GM18505 (cell line): ENCODE measurements around the gene CD3E.

ENCODE experiments used
- ATAC-seq: cut with Tn5 transposase; IDR thresholded peaks from one replicate; pipeline ENCODE4 v1.9.1; 2021; ENCODE audit not compliant: unreplicated experiment
- POLR2A ChIP-seq: IDR thresholded peaks from 4 replicates; pipeline ENCODE4 v1.6.1; 2011; ENCODE audit warnings: borderline replicate concordance; ENCODE audit not compliant: insufficient read depth, insufficient read length; ENCODE audit errors: extremely low read depth

CD3E gene

DNA sequence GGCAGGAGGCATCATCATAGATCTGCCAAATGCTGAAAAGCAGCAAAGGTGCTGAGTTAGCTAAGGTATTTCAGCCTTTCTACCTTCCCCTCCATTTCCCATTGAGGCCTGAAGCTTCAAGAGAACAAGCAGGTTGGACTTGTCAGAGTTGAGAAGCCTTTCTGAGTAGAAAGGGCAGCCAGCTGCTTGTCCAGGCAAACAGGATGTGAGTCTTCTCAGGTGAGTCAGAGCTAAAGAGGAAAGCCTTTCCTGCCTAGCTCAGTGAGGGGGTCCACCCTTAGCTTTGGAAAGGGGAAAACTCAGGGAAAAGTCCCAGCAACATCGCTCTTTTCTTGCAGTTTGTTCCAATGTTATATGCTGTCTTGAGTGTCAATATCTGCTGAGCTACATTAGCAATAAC, 27.2 kb upstream of the CD3E start:
- no peak for TF ChIP-seq POLR2A
- ATAC-seq: no peak

DNA sequence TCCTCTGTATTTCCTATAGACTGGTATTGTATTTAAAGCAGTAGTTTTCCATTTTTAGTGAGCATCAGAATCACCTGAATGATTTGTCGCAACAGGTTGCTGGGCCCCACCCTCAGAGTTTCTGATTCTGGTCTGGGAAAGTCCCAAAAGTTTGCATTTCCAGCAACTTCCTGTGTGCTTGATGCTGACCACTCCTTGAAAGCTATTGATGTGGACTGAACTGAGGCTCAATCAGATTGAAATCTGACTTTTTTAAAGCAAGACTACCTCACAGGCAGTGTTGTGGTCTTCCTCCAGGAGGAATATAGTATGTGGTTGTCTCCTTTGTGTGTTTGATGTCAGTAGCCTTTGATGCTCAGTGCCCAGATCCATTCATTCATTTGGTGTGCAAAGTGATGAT, 23.2 kb upstream of the CD3E start:
- TF ChIP-seq POLR2A: no peak
- ATAC-seq: no peak

DNA sequence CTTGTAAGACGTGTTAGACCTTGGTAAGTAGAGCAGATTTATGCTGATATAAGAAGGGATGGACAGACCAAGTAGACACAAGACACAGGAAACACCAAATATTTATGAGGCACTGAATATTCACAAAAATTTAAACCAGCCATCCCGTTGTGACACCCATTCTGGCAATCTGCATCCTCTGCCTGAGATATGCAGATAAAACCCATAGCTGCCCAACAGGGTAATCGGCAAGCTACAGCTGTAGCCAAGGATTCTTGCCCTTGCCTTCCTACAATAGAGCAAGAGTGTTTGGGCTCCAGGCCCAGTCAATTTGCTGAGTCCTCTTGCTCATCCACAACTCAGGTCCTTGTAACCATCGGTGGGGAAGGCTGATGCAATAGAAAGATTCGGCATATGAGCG, 21.9 kb upstream of the CD3E start:
- no peak for ATAC-seq
- no peak for TF ChIP-seq POLR2A

DNA sequence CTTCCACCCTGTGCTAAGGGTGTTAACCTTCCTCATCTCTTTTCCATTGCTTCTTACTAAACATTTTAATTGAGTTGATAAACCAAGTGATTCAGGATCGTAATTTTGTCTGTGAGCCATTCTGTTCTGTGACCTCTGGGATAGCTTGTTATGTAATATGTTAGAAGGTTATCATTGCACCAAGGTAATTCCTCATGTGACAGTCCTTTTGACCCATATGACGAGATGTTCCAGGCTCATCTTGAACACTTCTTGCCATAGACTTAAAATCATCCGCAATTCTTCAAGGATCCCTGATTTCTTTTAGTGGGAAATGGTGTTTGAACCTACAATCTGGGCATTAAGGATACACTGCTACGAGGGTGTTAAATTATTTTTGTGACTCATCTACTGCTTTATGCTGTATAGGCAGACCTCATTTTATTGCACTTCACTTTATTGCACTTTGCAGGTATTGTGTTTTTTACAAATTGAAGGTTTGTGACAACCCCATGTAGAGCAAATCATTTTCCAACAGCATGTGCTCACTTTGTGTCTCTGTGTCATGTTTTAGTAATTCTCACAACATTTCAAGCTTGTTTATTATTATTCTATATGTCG, 21.4 kb upstream of the CD3E start:
- no peak for ATAC-seq
- TF ChIP-seq POLR2A: no peak

DNA sequence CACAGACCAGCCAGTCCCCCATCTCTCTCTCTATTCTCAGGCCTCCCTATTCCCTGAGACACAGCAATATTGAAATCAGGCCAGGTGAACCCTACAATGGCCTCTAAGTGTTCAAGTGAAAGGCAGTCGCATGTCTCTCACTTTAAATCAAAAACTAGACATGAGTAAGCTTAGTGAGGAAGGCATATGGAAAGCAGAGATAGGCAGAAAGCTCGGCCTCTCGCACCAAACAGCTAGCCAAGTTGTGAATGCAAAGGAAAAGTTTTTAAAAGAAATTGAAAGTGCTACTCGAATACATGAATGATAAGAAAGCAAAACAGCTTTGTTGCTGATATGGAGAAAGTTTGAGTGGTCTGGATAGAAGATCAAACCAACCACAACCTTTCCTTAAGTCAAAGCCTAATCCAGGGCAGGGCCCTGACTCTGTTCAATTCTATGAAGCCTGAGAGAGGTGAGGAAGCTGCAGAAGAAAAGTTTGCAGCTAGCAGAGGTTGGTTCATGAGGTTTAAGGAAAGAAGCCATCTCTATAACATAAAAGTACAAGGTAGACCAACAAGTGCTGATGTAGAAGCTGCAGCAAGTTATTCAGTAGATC, 20.7 kb upstream of the CD3E start:
- no peak for ATAC-seq
- no peak for TF ChIP-seq POLR2A

DNA sequence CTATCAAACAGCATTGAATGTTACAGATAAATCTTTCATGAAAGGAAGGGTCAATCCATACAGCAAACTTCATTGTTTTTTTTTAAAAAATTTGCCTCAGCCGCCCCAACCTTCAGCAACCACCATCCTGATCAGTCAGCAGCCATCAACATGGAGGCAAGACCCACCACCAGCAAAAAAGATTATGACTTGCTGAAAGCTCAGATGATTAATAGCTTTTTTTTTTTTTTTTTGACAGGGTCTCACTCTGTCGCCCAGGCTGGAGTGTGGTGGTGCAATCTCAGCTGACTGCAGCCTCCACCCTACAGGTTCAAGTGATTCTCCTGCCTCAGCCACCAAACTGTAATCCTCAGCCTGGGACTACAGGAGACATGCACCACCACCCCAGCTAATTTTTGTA, 18.0 kb upstream of the CD3E start:
- no peak for ATAC-seq
- no peak for TF ChIP-seq POLR2A

DNA sequence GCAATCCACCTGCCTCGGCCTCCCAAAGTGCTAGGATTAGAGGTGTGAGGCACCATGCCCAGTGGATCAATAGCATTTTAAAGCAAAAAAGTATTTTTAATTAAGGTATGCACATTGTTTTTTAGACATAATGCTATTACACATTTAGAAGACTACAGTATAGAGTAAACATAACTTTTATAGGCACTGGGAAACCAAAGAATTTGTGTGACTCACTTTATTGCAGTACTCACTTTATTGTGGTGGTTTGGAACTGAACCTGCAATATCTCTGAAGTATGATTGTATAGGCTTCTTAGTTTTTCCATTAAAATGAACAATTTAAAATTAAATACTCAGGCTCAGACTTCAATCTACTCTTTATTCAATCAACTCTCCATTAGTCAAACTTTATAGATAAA, 17.5 kb upstream of the CD3E start:
- no peak for TF ChIP-seq POLR2A
- ATAC-seq: no peak

DNA sequence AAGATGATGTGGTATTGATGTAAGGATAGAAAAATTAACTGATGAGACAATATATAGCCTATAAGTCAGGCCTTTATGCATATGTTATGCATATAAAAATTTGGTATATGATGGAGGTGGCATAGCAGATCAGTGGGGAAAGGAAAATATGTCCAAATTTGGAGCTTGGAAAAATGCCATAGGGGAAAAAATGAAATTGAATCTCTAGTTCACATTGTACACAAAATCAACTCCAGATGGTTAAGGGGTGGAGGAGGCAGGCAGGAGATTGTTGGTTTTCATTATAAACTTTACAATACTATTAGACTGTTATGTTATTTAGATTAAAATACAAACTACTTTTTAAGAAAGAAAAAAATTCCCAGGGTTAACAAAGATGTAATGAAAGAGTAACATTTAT, 15.1 kb upstream of the CD3E start:
- TF ChIP-seq POLR2A: no peak

DNA sequence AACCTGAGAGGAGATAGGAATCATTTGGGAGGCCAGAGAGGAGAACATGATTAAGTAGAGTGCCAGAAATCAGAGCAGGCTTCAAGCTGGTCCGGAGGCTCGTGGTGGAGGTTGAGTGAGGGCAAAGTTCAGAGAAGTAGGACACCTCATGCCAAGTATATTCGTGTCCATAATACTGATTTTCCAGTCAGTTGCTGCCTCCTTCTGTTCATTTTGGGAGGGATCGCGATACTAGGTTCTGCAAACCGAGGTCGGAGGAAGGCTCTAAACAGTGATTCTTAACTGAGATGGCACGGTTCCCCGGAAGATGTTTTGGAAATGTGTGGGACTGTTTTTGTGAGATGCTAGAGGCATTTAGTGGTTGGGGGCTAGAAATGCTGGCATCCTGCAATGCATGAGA, 13.6 kb upstream of the CD3E start:
- no peak for ATAC-seq

More for the DNA sequence above, 15.1 kb upstream of the CD3E start:
- no peak for ATAC-seq

DNA sequence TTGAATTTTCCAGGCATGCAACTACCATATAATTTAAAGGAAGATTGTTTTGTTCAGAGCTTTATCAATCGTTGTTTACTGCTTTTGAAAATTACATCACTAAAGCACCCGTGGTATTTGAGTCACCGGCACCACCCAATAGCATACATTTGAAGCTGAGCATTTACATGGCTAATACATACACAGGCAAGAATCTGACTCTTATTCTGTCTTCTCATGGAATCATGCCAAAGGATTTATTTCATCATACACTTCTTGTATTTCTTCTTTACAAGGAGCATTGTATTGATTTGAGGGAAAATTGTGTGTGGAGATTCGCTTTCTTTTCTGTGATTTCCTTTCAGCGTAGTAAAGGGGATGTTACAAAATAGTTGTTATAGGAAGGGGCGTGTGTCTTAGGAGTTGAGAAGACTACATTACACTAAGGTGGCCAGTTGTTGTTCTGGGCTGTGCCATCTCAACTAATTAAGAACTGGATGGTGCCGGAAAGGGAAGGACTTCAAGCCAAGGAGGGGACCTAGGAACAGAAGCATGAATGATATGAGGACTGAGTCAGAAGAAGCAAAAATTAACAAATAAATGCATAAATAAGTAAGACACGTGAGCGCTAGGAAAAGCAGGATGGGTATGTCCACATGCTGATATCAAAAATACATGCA, 12.9 kb upstream of the CD3E start:
- no peak for ATAC-seq
- no peak for TF ChIP-seq POLR2A

More for the DNA sequence above, 13.6 kb upstream of the CD3E start:
- no peak for TF ChIP-seq POLR2A

DNA sequence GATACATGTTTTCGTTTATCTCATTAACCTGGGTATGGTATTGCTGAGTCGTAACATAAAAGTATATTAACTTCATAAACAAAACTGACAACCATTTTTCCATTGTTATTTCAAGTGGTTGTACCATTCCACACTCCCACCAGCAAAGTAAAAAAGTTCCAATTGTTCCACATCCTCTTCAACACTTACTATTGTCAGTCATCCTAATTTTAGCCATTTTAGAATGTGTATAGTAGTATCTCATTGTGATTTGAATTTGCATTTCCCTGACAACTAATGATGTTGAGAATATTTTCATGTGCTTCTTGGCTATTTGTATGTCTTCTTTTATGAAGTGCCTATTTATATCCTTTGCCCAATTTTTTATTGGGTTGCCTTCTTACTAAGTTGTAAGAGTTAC, 10.5 kb upstream of the CD3E start:
- no peak for TF ChIP-seq POLR2A
- no peak for ATAC-seq

DNA sequence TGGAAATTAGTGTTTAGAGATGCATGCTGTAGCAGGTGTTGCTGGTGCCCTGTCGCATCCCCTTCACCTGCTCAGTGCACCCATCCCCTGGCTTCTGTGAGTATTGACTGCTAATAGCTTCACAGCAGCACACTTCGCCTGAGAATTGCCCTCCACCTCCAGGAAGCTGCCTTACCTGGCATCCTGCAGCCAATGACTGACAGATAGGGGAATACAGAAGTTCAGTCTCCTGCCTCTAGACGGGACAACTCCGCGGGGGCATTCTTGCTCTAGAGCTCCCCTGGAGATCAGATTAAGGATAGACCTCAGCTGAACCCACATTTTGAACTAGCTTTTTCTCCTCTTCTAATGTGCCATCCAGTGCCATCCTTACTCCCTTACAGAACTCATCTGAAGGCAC, 9.3 kb upstream of the CD3E start:
- no peak for TF ChIP-seq POLR2A
- no peak for ATAC-seq

DNA sequence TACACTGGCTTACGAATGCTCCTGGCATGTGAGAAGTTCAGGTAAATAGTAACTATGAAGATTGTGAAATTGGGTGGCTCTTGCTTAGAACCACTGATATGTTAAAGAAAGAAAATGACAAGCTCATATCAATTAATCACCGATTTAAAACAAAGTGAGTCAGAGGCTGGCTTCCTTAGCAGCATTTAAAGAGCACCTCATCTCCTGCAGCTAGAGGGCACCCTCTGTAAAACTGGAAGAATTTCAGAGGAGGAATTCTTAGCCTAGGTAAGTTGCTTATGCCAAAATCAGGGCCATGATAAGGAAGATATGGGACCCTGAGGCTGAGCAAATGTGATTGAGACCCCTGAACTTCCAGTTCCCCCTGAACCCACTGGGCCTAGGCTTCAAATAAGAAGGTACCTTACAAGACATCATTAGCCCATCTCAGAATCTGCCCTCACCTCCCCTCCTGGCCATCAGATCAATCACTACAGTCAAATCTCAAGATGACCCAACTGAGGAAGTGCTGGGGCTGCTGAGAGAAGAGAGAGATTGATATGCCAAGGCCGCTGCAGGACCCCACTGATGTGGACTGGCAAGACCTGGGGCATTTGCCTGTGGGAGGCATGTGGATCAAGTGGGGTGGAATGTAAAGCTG, 8.6 kb upstream of the CD3E start:
- no peak for TF ChIP-seq POLR2A

More for the DNA sequence above, 8.6 kb upstream of the CD3E start:
- no peak for ATAC-seq
